HG03575 (cell line): ENCODE results near the gene XPNPEP3.
"Not testable (repeated sequence)": the region's sequence is repeated elsewhere in the genome, so short reads cannot be mapped to it uniquely, and the experiment has no call there.

Experiments used
- ATAC-seq: cut with Tn5 transposase; IDR thresholded peaks from one replicate; pipeline ENCODE4 v1.9.1; 2021; ENCODE audit not compliant: unreplicated experiment, insufficient number of reproducible peaks, low FRiP score; ENCODE audit errors: extremely low read depth

The XPNPEP3 gene

DNA sequence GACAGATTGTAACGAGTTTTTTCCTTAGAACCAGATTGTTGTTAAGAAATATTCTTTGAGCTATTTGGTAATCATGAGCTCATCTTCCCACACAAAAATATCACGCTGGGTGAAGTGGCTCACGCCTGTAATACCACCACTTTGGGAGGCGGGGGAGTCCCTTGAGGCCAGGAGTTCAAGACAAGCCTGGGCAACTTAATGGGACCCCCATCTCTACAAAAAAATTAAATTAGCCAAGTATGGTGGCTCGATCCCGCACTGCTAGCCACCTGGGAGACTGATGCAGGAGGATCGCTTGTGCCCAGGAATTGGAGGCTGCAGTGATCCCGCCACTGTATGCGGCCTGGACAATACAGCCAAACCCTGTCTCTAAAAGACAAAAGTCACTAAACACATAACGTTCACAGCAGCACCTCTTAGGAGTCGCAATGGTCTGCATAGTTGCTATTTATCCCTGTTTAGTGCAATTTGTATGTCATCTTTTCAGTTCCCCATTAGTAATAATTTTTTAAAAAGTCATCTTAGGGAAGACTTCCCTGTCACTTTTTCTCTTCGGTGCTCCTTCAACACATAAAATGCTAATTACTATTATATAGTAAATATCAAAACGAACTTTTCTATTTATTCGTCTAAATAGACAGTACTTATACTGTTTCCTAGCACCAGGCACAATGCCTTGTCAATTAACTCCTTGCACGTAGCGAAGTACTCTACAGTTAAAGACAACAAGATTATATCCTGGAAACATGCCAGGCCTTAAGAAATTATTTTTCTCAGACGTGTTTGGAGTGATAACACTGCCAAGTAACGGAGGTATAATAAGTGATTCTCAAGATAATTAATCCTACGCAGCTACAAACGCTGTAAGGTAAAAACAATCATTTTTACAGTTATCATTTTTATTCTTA, 1.6 kb upstream of the XPNPEP3 start:
- no peak for ATAC-seq

DNA sequence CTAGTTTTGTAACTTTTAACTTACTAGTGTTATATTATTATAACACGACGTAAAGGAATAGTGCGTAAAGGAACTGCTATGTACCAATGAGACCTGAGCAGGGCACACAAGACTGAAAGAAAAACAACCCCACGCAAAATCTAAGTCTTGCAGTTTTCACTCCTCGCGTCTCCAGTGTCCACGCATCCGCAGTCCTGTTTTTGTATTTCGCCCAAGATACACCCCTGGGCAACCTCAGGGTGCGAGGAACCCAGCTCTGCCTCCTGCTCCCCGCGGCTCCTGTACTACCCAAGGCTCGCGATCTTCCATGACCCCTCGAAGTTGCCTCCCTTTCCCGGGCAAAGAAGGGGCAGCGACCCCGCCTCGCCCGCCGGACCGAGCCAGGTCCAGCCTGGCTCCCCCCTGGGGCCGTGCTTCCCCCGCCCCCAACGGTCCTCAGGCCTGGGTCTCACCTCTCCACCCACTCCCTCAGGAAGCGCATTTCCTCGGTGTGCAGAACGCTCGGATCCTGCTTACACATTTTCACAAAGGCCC, 902 bp upstream of the XPNPEP3 start:
- ATAC-seq, result no peak

DNA sequence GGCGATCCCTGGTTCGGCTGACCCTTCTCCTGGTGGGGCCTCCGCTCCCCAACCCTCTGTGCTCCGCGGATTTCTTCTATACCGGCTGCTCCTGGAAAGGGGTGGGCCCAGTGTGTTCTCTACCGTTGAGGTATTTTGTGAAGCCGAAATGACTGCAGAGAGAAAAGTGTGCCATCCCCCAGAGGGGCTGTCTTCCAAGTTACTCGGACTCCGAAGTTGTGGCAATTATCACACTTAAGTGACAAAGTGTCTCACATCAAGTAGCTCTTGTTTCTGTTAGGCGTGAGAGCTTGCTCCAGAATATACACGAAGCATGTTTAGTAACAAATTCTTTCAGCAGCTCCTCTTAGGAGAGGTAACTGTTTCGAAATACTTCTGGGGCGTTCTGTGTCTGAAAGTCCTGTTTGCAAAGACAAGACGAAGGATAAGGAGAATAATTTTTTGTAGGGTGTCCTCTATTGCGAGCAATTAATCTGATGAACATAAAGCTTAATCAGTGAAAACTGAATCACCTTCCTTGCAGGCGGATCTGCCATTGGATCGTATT, 434 bp downstream of the XPNPEP3 start:
- no peak for ATAC-seq

DNA sequence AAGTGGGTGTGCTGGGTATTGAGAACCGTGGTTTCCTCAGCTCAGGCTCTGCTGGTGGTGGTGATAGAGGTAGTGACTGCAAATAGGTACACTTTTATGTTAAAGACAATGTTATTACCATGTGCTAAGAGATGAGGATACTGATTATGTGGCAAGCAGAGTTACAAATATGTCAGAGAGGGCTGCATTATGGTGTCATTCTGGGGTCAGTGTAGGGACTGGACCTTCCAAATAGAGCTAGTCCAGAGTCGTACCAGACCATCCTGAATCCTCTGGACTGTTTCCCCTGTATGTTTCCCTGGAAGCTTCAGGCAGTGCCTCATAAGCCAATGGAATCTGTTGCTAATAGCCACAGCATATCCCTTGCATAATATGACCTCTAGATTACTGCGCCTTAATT, 5.1 kb downstream of the XPNPEP3 start, which contains the start of gene DNAJB7:
DNAJB7 (minus strand) TSS at position 101 of the 400 bp plus-strand sequence. CDS start 119 bp downstream, outside the sequence.
- ATAC-seq, result no peak

DNA sequence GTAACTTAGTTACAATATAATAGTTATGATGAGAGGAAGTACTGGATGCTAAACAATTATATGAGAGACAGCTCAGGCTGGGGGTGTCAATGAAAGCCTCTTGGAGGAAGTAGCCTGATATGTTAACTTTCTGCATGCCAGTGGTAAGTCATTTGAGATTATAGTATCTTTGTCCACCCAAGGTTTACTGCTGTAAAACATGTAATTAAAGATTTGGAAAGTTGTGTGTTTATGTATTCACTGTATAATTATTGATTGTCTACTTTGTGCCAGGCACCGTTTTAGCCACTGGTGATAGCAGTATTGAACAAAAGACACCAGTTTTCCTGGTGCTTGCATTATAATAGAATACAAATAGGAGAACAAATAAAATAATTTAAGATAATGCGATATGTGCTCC, 5.6 kb downstream of the XPNPEP3 start:
- ATAC-seq, result no peak

DNA sequence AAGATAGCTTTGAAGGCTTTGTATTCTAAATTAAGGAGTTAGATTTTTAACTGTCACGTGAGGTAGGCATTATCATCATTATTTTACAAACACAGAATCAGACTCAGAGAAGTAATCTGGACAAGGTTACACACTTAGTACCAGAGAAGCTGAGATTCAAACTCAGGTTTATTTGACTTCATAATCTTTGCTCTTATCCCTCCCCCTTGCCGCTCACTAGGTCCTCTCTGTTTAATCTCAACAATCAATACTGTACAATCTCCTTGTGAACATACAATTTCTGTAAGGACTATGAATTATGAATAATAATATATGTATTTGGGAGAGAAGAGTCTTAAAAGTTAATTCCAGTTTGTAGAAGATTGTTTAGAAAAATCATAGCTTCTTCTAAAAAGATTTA, 10.2 kb downstream of the XPNPEP3 start:
- ATAC-seq, result no peak

DNA sequence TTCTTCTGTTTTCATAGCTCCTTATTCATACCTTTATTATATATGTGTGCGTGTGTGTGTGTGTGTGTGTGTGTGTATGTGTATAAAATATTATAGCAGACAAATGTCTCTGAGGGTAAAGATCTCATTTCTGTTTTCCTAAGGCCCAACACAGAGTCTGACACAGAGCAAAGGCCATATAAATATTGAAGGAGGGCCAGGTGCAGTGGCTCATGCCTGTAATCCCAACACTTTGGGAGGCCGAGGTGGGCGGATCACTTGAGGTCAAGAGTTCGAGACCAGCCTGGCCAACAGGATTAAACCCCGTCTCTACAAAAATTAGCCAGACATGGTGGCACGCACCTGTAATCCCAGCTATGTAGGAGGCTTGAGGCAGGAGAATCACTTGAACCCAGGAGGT, 11.4 kb downstream of the XPNPEP3 start:
- not testable (repeated sequence) for ATAC-seq

DNA sequence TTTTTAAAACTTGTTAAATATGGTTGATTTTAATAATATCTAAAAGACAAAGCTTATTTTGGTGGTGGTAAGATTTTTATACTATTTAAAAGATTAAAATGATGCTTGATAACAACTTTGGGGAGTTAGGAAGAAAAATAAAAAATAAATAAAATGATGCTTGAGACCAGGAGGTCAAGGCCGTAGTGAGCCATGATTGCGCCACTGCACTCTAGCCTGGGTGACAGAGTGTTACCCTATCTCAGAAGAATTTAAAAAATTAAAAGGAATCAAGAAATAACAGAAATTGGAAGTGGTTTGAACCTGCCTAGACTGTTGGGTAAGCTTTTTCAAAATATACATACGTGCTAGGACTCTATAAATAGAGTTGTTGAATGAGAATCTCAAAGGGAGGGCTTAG, 17.1 kb downstream of the XPNPEP3 start:
- no peak for ATAC-seq

DNA sequence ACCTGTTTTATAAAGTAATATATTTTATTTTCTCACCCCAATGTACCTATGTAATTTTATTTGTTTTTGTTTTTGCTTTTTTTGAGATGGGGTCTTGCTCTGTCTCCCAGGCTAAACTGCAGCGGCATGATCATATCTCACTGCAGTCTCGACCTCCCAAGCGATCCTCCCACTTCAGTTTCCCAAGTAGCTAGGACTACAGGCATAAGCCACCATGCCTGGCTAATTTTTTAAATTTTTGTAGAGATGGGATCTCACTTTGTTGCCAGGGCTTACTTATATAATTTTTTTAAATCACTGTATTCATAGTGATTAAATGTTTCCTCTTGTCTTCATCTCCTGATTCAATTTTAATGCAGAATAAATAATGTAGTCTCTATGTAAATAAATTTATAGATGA, 18.2 kb downstream of the XPNPEP3 start:
- no peak for ATAC-seq

DNA sequence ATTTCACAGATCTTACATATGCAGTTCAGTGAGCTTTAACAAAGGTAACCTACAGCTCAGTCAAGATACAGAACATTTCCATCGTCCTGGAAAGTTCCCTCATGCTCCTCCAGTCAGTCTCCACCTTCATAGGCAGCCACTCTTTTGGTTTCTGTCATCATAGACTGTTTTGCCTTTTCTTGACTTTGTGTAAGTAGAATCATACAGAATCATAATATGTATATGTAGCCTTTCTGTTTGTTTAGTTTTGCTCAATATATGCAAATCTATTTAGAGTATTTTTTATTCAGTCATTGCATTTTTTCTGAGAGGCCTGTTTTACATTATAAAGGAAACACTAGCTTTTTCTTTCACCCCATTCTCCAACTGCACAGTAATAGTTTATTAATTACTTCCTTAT, 20.0 kb downstream of the XPNPEP3 start:
- no peak for ATAC-seq

DNA sequence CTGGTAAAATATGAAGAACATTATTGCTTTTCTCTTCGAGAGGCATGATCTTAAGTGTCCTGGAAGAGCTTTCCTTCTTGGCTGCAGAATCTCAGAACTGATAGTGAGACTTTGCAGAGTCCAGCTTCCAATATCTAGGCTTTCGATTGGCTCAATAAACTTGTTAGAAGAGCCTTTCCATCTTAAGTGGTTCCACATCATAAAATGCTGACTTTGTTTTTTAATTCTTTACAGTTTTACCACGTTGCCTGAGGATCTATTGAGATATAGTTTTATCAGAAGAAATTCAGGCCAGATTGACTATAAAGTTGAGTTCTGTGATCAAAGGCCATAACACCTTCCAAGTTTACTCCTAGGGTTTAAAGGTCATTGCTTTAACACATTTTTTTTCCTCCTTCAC, 20.5 kb downstream of the XPNPEP3 start:
- no peak for ATAC-seq

DNA sequence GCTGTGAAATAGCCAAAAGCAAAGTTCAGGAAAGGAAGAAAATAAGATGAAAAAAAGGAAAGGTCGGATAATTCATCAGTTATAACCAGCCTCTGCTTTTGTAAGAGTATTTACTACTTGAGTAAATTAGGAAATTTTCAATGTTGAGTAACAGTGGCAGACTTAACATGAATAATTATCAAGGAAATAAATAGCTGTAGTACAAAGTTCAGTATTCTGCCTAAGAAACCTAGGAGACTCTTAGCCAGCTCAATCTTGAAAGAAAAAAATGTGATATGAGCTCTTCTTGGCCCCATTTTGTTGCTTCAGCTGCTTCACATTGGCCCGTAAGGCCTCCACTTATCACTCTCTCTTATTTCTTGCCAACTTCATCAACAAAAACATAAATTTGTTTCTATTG, 22.0 kb downstream of the XPNPEP3 start:
- no peak for ATAC-seq

DNA sequence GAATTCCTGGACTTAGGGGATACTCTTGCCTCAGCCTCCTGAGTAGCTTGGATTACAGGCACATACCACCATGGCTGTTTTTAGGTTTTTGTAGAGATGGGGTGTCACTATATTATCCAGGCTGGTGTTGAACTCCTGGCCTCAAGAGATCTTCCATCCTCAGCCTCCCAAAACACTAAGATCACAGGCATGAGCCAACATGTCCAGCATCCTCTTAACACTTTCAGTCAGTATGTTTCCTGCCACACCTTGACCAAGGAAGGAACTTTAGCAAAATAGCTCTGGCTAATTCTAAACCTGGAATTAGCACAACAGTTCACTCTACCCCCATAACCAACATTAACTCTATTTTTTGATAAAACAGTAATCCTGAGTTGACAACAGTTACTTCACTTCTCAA, 32.2 kb downstream of the XPNPEP3 start:
- no peak for ATAC-seq

DNA sequence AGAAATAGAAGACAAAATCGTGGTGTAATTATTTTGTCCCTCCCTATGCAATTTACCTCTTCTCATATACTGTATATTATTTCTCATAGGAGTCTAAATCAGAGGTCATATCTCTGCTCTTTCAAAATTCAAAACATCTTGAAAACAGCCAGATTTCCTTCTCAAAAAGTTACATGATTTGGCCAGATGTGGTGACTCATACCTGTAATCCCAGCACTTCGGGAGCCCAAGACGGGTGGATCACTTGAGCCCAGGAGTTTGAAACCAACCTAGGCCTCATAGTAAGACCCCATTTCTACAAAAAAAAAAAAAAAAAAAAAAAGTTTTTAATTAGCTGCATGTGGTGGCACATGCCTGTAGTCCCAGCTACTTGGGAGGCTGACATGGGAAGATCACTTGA, 33.9 kb downstream of the XPNPEP3 start:
- no peak for ATAC-seq

DNA sequence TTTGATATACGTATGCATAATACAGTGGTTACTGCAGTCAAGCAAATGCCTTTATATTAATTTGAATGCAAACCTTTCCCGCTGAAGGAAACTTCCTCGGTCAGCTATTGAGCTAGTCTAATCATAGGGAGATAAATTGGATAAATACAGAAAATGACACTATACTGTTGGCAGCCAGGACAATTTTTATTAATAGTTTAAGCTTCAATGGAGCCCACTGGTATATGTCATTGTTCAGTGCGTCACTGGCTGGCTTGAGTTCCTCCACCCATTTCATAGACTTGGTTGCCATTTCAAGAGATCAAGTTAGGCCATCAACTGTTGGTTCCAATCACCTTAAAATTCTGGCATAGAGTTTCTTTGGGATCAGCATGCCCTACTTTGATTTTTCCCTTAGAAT, 37.5 kb downstream of the XPNPEP3 start:
- no peak for ATAC-seq

DNA sequence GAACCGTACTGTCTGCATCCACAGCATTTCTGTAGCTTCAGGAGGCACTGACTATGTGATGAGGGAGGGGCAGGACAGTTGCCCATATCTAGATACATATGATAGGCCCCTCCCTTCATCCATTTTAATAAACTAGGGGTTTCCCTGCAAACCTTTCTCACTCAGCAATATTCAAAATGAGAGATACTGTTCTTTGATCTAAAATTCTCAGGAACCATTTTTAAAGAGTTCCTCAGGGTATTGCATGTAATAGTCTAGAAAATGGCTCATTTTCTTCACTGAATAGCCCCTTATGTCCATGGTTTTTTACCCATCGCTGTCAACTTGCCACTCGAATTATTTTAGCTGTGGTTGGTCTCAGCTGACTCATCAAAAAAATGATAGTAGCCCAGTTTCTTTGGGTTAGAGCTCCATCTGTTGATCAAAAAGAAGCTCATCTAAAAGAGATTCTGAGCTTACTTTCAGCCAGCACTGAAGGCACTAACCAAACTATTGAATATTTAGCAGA, 42.0 kb downstream of the XPNPEP3 start:
- no peak for ATAC-seq

DNA sequence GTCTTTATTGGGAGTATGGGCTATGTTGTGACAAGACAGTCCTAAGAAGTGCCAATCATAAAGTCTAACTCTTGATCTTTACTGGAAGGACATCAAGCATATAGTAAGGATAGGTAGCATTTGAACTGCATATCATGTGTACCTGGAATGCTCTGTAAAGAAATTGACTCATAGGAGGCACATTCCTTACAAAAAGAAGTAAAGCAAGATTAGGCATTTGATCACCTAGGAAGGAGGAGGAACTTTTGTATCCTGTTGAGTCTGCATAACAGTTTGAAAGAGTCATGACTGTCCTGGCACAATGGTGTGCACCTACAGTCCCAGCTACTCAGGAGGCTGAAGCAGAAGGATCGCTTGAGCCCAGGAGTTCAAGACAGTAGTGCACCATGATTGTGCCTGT, 47.2 kb downstream of the XPNPEP3 start:
- ATAC-seq, result no peak

DNA sequence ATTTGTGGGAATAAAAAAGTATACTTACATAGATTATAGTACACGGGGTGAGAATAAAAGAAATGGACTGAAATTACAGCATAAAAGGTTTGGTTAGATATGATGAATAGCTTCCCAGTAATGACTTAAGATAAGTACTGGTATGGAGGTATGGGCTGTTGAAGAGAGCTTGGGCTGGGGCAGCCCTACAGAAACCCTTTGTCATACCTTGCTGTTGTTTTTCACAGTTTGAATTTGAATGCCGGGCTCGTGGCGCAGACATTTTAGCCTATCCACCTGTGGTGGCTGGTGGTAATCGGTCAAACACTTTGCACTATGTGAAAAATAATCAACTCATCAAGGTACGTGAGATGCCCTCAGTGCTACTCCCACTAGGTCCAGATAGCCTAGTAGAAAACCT, 51.9 kb downstream of the XPNPEP3 start:
- ATAC-seq, result no peak

DNA sequence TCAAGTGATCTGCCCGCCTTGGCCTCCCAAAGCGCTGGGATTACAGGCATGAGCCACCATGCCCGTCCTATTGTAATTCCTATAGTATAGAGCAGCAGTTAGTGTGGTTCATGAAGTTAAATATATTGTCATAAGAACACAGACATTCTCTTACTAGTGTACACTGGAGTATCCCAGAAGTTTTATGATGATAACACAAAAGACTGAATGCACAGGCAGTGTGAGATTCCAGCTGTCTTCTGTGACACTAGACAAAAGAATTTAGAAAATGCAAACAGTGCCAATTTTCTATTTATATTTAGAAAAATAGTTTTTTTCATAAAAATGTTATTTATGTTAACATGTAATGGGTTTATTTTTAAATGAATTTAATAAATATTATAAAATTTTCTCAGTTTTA, 54.8 kb downstream of the XPNPEP3 start:
- no peak for ATAC-seq

DNA sequence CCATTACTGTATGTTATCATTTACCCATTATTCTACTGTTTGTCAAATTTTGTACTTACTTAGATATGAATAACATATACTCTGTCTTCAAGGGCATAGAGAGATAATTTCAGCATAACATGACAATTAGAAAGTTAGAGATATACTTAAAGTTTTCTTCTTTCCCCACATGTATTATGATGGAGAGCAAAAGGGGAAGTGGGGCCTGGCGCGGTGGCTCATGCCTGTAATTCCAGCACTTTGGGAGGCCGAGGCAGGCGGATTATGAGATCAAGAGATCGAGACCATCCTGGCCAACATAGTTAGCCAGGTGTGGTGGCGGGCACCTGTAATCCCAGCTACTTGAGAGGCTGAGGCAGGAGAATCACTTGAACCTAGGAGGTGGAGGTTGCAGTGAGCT, 56.0 kb downstream of the XPNPEP3 start:
- ATAC-seq, result not testable (repeated sequence)
